Thyroid gland (tissue), 4 donors: ENCODE measurements around the gene ABCC11. TPM values are rescaled to one million over a fixed set of nuclear protein-coding genes. Genes with fewer than 3 reads are reported as not detected.

Experiments
- DNase-seq, 2 donors: peaks; one replicate each; pipeline ENCODE4 v3.0.0-alpha.2; 2019
- H3K27ac ChIP-seq, 3 donors: fragments of 200-600 bp; sonication (generic); 1 replicate in 2 of 3; 2 replicates in 1 of 3; pipeline ENCODE4 v1.5.1; 2016 to 2019; ENCODE audit warnings: mild to moderate bottlenecking in 1 of 3, moderate library complexity in 1 of 3
- H3K27me3 ChIP-seq: fragments of 200-600 bp; sonication (generic); one replicate; pipeline ENCODE4 v1.5.1; 2019
- H3K36me3 ChIP-seq, 2 donors: fragments of 200-600 bp; sonication (generic); one replicate each; pipeline ENCODE4 v1.5.1; 2016 to 2019
- H3K4me1 ChIP-seq, 2 donors: fragments of 200-600 bp; sonication (generic); one replicate each; pipeline ENCODE4 v1.5.1; 2017 to 2019
- H3K4me3 ChIP-seq, 3 donors: fragments of 200-600 bp; sonication (generic); replicated peaks in 1 of 3; 1 replicate in 2 of 3; 2 replicates in 1 of 3; pipeline ENCODE4 v1.5.1; 2016; ENCODE audit warnings: mild to moderate bottlenecking in 1 of 3
- H3K9me3 ChIP-seq: fragments of 200-600 bp; sonication (generic); one replicate; pipeline ENCODE4 v1.5.1; 2017
- POLR2A ChIP-seq, 2 donors: fragments of 450-650 bp; IDR thresholded peaks; one replicate each; pipeline ENCODE4 v1.6.1; 2017; ENCODE audit warnings: antibody characterized with exemption in 2 of 2, mild to moderate bottlenecking in 2 of 2, moderate library complexity in 1 of 2
- WGBS, 2 donors: methylation state at CpG; one replicate each; pipeline ENCODE4 v1.1.5; 2017; 5-methylcytosine and 5-hydroxymethylcytosine counted together
- intact Hi-C: fragments of 100-400 bp; cut with DNase I; formaldehyde crosslinking; loops from one replicate; pipeline ENCODE4 v1.15.1; 2023
- total RNA-seq, 4 donors: library from RNA; depleted of rRNA; stranded (reverse); fragments of >200 nt; gene quantifications; one replicate each; pipeline ENCODE4 v1.2.3, GENCODE V29; 2016
- TF ChIP-seq, protein P1 (sequence below), 6 experiments: fragments of 200-600 bp in 3 of 6; fragments of 450-650 bp in 3 of 6; sonication (generic) in 3 of 6; IDR thresholded peaks; one replicate each; pipeline ENCODE4 v1.5.1; 2016 to 2019; ENCODE audit warnings: antibody characterized with exemption in 6 of 6, mild to moderate bottlenecking in 2 of 6, inconsistent platforms in 1 of 6, moderate library complexity in 1 of 6

Gene ABCC11
- total RNA-seq, 4 donors from 2014 or later = 0.27 TPM; not detected in 3

DNA sequence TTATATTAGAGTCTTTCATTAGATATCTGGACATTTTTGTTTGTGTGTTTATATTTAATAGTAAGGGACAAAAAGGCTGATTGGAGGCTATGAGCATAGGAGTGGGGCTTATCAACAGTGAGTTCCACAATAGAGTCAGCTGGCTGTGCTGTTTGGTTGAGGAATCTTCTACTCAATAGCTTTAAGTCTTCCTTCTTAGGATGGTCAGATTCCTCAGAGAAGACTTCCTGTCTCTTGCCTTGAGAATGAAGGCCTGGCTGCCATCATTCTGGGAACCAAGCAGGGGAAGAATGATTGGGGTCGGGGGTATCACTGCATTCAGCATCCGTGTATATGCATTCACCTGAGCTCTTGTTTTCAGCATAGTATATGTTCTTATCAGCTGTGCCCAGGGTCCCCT lies 31.9 kb upstream of the ABCC11 start:
- H3K9me3 ChIP-seq = no peaks in the 10 kb centered on the region
- H3K4me1 ChIP-seq = peaks cover 24 to 41% of the 10 kb centered on the region in 2 donors
- no peak for TF ChIP-seq POLR2A (IDR thresholded peaks at IDR 0.05)
- TF ChIP-seq, protein P1, sequence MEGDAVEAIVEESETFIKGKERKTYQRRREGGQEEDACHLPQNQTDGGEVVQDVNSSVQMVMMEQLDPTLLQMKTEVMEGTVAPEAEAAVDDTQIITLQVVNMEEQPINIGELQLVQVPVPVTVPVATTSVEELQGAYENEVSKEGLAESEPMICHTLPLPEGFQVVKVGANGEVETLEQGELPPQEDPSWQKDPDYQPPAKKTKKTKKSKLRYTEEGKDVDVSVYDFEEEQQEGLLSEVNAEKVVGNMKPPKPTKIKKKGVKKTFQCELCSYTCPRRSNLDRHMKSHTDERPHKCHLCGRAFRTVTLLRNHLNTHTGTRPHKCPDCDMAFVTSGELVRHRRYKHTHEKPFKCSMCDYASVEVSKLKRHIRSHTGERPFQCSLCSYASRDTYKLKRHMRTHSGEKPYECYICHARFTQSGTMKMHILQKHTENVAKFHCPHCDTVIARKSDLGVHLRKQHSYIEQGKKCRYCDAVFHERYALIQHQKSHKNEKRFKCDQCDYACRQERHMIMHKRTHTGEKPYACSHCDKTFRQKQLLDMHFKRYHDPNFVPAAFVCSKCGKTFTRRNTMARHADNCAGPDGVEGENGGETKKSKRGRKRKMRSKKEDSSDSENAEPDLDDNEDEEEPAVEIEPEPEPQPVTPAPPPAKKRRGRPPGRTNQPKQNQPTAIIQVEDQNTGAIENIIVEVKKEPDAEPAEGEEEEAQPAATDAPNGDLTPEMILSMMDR (IDR thresholded peaks at IDR 0.05) = no peak
- H3K27me3 ChIP-seq = no peaks in the 10 kb centered on the region
- H3K36me3 ChIP-seq = no peaks in the 10 kb centered on the region
- H3K4me3 ChIP-seq = no peak overlapping the region
- H3K27ac ChIP-seq = peak overlapping the region in 1 of 3 donors; percentile 31
- 80 to 83% methylated on average over 2 of the region's 2 CpGs for WGBS, 2 donors
- no peak for DNase-seq
- intact Hi-C loops = no loop called here

DNA sequence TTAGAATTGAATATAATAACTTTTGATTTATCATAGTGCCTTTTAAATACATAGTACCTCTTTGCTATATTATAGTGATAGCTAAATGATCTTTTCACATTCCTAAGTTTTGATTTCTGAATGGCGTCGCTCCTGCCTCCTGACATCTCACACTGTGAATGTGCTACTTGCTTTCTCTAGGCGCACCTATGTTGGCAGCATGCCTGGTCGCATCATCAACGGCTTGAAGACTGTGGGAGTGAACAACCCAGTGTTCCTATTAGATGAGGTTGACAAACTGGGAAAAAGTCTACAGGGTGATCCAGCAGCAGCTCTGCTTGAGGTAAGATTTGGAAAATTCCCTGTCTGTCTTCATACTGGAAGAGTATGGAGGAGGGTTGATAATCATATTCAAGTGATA lies 29.8 kb upstream of the ABCC11 start:
- peak; percentile 72 to 77 for DNase-seq
- Histone ChIP-seq H3K9me3 (no peaks in the 10 kb centered on the region), H3K4me3 (no peak overlapping the region), H3K4me1 (peaks cover 28 to 50% of the 10 kb centered on the region in 2 donors), H3K27ac (peak overlapping the region; percentile 67 to 76 (median 75)), H3K27me3 (no peaks in the 10 kb centered on the region), H3K36me3 (no peaks in the 10 kb centered on the region)
- intact Hi-C loops = no loop called here
- 71 to 77% methylated on average over 5 of the region's 5 CpGs for WGBS, 2 donors
- no peak for TF ChIP-seq POLR2A (IDR thresholded peaks at IDR 0.05)
- TF ChIP-seq, protein P1 (IDR thresholded peaks at IDR 0.05) = no peak

DNA sequence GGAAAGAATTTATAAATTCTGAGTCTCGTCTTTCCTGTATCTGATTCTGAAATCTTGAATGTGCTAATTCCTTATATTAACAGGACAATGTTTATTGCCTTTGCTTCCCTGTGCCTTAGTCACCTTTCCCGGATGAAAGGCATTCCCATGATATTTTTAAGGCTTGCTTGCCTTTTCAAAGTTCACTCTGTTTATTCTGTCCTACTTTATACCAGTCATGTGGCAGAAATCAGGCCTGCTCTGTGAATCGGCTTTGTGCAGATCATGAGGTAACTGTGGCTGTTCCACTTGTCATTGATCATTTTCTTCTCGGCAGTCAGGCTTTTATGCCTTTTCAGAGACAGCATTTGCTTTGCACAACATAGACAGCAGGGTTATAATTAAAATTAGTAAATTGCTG lies 28.8 kb upstream of the ABCC11 start:
- Histone ChIP-seq H3K27ac (peak overlapping the region; percentile 67 to 76 (median 75)), H3K4me1 (peaks cover 28 to 50% of the 10 kb centered on the region in 2 donors)
- 34% methylated on average over 4 of the region's 4 CpGs for WGBS, 2 donors

DNA sequence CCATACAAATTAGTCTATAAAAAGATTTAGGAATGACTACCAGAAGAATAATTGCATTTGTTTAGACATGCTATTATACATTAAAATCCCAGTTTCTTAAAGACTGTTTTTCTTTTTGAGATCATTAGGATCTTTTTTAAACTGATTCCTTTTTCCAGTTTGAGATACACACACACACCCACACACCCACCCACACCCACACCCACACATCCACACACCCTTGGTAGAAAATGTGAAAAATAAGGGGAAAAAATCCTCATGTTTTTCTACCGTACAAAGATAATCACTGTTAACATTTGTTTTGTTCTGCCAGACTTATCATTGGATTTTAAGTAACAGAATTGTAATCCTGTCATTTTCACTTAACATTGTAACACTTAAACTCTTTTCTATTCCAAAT lies 27.1 kb upstream of the ABCC11 start:
- Histone ChIP-seq H3K27me3 (no peaks in the 10 kb centered on the region), H3K4me3 (no peak overlapping the region), H3K36me3 (peaks cover 0 to 5% of the 10 kb centered on the region in 2 donors), H3K27ac (peak overlapping the region in 1 of 3 donors; percentile 75), H3K9me3 (no peaks in the 10 kb centered on the region), H3K4me1 (peaks cover 23 to 43% of the 10 kb centered on the region in 2 donors)
- no peak for DNase-seq
- TF ChIP-seq, protein P1 (IDR thresholded peaks at IDR 0.05) = no peak
- no peak for TF ChIP-seq POLR2A (IDR thresholded peaks at IDR 0.05)
- intact Hi-C loops = no loop called here
- WGBS, 2 donors = 92 to 98% methylated on average over 1 of the region's 1 CpG

More for the DNA sequence above, 28.8 kb upstream of the ABCC11 start:
- Histone ChIP-seq H3K4me3 (no peak overlapping the region), H3K9me3 (no peaks in the 10 kb centered on the region), H3K36me3 (peaks cover 0 to 2% of the 10 kb centered on the region in 2 donors), H3K27me3 (no peaks in the 10 kb centered on the region)
- DNase-seq = peak; percentile 54 to 62
- intact Hi-C loops = no loop called here
- peak in 1 of 2 donors; percentile 43 for TF ChIP-seq POLR2A (IDR thresholded peaks at IDR 0.05)
- TF ChIP-seq, protein P1 (IDR thresholded peaks at IDR 0.05) = no peak

DNA sequence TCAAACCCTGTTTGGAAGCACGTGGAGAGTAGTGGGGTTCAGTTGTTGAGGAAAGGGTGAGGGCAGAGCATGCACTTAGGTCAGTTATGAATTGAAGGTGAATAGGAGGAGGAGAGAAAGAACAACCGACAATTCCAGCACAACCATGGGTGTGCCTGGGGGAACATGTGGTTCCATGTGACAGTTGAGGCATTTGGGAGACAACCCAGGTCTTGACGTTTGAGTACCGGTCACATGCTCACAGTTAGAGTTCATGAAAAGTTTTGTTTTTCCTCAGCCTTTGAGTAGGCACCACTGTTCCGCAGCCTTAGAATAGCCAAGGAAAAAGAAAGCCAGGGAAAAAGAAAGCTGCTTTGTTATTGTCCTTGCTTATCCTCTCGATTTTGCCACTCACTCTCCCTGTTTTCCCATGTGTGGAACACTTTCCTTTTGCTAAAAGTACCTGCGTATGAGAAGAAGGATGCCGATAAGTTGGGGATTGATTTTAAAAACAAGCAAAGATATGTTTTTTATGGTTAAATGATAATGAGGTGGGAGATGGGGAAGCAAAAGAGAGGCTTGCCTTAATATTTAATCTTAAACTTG lies 25.6 kb upstream of the ABCC11 start:
- Histone ChIP-seq H3K36me3 (peaks cover 0 to 5% of the 10 kb centered on the region in 2 donors), H3K4me3 (no peak overlapping the region), H3K4me1 (peaks cover 17 to 38% of the 10 kb centered on the region in 2 donors), H3K9me3 (no peaks in the 10 kb centered on the region), H3K27me3 (no peaks in the 10 kb centered on the region), H3K27ac (peak overlapping the region; percentile 48 to 88 (median 77))
- TF ChIP-seq, protein P1 (IDR thresholded peaks at IDR 0.05) = no peak
- TF ChIP-seq POLR2A (IDR thresholded peaks at IDR 0.05) = peak in 1 of 2 donors; percentile 50
- peak; percentile 56 to 73 for DNase-seq
- 55 to 58% methylated on average over 8 of the region's 8 CpGs for WGBS, 2 donors
- intact Hi-C loops = no loop called here
